ENCODE results near the gene RAVER2. TPM values are rescaled to one million over a fixed set of nuclear protein-coding genes. Genes with fewer than 3 reads are reported as not detected.
"Not testable (repeated sequence)": the region's sequence is repeated elsewhere in the genome, so short reads cannot be mapped to it uniquely, and the experiment has no call there.

RAVER2 gene
- 10 to 100 TPM; 25.5 to 28.9 (median 27.9) TPM for polyA plus RNA-seq (ENCODE audit: insufficient read length in 3 of 3)
- long read RNA-seq, donor 1, full-length matches to known transcripts: 2 of 2 reads
- long read RNA-seq, donor 1, partial matches to known transcripts: 0 of 2 reads
- long read RNA-seq, donor 1, other reads (novel, unspliced or antisense): 0 of 2 reads
- long read RNA-seq, donor 2: 0 reads
- long read RNA-seq, donor 3, full-length matches to known transcripts: 4 of 4 reads
- long read RNA-seq, donor 3, partial matches to known transcripts: 0 of 4 reads
- long read RNA-seq, donor 3, other reads (novel, unspliced or antisense): 0 of 4 reads
- long read RNA-seq, donor 4, full-length matches to known transcripts: 2 of 133 reads
- long read RNA-seq, donor 4, partial matches to known transcripts: 131 of 133 reads
- long read RNA-seq, donor 4, other reads (novel, unspliced or antisense): 0 of 133 reads
- long read RNA-seq, donor 5: 0 reads
- long read RNA-seq, donor 6, full-length matches to known transcripts: 1 of 38 reads
- long read RNA-seq, donor 6, partial matches to known transcripts: 37 of 38 reads
- long read RNA-seq, donor 6, other reads (novel, unspliced or antisense): 0 of 38 reads
- long read RNA-seq, donor 7: 0 reads
- long read RNA-seq, donor 8, full-length matches to known transcripts: 2 of 2 reads
- long read RNA-seq, donor 8, partial matches to known transcripts: 0 of 2 reads
- long read RNA-seq, donor 8, other reads (novel, unspliced or antisense): 0 of 2 reads
- long read RNA-seq, donor 9, full-length matches to known transcripts: 2 of 2 reads
- long read RNA-seq, donor 9, partial matches to known transcripts: 0 of 2 reads
- long read RNA-seq, donor 9, other reads (novel, unspliced or antisense): 0 of 2 reads
- long read RNA-seq, donor 10, full-length matches to known transcripts: 1 of 16 reads
- long read RNA-seq, donor 10, partial matches to known transcripts: 10 of 16 reads
- long read RNA-seq, donor 10, other reads (novel, unspliced or antisense): 5 of 16 reads
- long read RNA-seq, donor 11, full-length matches to known transcripts: 1 of 1 reads
- long read RNA-seq, donor 11, partial matches to known transcripts: 0 of 1 reads
- long read RNA-seq, donor 11, other reads (novel, unspliced or antisense): 0 of 1 reads
- long read RNA-seq, donor 12, full-length matches to known transcripts: 1 of 1 reads
- long read RNA-seq, donor 12, partial matches to known transcripts: 0 of 1 reads
- long read RNA-seq, donor 12, other reads (novel, unspliced or antisense): 0 of 1 reads
- long read RNA-seq, donor 13, full-length matches to known transcripts: 8 of 337 reads
- long read RNA-seq, donor 13, partial matches to known transcripts: 322 of 337 reads
- long read RNA-seq, donor 13, other reads (novel, unspliced or antisense): 7 of 337 reads
- long read RNA-seq, donor 14: 0 reads
- long read RNA-seq, donor 15, full-length matches to known transcripts: 2 of 2 reads
- long read RNA-seq, donor 15, partial matches to known transcripts: 0 of 2 reads
- long read RNA-seq, donor 15, other reads (novel, unspliced or antisense): 0 of 2 reads
- long read RNA-seq, donor 16, full-length matches to known transcripts: 4 of 338 reads
- long read RNA-seq, donor 16, partial matches to known transcripts: 334 of 338 reads
- long read RNA-seq, donor 16, other reads (novel, unspliced or antisense): 0 of 338 reads

GRCh38 chr1:64744492-64745180 lies at the start of gene RAVER2:
RAVER2 (plus strand) TSS chr1:64745075; CDS start chr1:64745173, 98 bp downstream.
- peak in 10 of 11 donors; percentile 55 to 79 (median 72) for DNase-seq (ENCODE audit: extremely low read depth in 1 of 11, low read depth in 9 of 11, low spot score in 4 of 11)

DNA sequence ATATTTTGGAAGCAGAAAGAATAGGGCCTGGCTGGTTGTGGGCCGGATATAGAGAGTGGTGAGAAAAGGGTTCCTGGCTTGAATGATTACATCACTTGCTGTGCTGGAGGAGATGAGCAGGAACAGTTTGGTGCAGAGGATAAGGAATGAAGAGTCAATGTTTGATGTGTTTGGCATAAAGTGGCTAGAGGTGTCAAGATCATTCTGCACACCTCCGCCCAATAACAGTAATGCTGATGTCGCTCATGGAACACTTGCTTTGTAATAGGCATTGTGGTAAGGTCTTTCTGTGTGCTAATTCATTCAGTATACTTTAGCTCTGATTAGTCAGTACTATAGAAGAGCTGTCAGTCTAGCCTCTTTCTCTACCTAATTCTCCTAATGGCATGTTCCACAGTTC lies 48.0 kb upstream of the RAVER2 start:
- no peak for DNase-seq (ENCODE audit: extremely low read depth in 1 of 11, low read depth in 9 of 11, low spot score in 4 of 11)

GRCh38 chr1:64699327-64699726 lies 45.5 kb upstream of the RAVER2 start:
- DNase-seq (ENCODE audit: extremely low read depth in 1 of 11, low read depth in 9 of 11, low spot score in 4 of 11): no peak

- DNase-seq (ENCODE audit: extremely low read depth in 1 of 11, low read depth in 9 of 11, low spot score in 4 of 11): no peak
These were observed 43.8 kb upstream of the RAVER2 start for GRCh38 chr1:64701071-64701470.

DNA sequence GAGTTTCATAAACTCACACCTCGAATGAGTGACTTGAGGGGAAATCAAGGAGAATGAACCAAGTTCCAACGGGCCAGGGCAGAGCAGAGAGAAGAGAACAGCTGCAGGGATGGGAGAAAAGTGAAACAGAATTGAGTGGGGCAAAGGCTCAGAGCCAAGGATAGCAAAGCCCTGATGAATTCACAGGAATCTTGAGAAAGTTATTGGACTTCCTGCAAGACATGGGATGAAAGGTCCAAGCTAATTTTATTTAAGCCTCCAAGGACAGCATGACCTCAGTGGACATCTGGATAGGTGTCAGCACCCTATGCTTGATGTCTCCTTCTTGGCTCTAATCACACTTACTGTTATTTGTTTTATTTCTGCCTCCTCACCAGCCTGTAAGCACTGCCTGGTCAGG lies 43.0 kb upstream of the RAVER2 start:
- no peak for DNase-seq (ENCODE audit: extremely low read depth in 1 of 11, low read depth in 9 of 11, low spot score in 4 of 11)

- DNase-seq (ENCODE audit: extremely low read depth in 1 of 11, low read depth in 9 of 11, low spot score in 4 of 11): not testable (repeated sequence)
These were observed 42.2 kb upstream of the RAVER2 start for GRCh38 chr1:64702670-64703069.

GRCh38 chr1:64703600-64703999 lies 41.3 kb upstream of the RAVER2 start:
- no peak for DNase-seq (ENCODE audit: extremely low read depth in 1 of 11, low read depth in 9 of 11, low spot score in 4 of 11)

DNA sequence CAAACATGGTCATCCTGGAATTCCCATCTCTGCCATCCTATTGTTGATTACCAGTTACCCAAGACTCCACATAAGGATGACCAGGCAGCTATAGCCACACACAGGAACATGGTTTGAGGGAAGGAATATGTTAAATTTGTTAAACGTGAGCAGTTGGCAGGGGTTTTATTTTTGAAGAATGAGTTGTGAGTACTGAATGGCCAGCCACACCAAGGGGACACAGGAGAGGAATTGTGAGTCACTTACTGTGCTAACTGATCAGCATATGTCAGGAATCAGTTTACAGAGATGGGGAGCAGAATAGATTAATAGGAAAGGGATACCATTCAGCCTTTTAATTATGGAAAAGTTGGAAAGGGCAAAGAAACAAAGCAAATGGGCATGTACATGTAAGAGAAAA lies 39.3 kb upstream of the RAVER2 start:
- no peak for DNase-seq (ENCODE audit: extremely low read depth in 1 of 11, low read depth in 9 of 11, low spot score in 4 of 11)

DNA sequence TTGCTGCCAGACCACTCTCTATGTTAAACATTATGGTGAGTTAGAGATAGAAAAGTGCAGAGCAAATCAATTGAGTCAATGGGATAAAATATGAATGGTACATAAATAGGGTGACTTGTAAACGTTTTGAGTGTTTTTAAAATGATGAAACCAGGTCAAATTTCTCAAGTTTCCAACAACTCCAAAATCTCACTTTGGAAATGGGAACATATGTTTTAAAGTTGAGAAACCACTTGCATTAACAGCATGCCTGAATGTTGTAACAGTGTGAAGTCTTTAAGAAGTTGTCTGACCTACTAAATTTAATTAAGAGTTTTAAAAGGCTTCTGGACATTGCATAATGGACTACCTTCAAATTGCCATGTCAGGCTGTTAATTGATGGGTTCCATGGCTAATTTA lies 33.6 kb upstream of the RAVER2 start:
- no peak for DNase-seq (ENCODE audit: extremely low read depth in 1 of 11, low read depth in 9 of 11, low spot score in 4 of 11)

GRCh38 chr1:64712049-64712448 lies 32.8 kb upstream of the RAVER2 start:
- DNase-seq (ENCODE audit: extremely low read depth in 1 of 11, low read depth in 9 of 11, low spot score in 4 of 11): no peak

GRCh38 chr1:64715186-64715585 lies 29.7 kb upstream of the RAVER2 start:
- DNase-seq (ENCODE audit: extremely low read depth in 1 of 11, low read depth in 9 of 11, low spot score in 4 of 11): no peak

DNA sequence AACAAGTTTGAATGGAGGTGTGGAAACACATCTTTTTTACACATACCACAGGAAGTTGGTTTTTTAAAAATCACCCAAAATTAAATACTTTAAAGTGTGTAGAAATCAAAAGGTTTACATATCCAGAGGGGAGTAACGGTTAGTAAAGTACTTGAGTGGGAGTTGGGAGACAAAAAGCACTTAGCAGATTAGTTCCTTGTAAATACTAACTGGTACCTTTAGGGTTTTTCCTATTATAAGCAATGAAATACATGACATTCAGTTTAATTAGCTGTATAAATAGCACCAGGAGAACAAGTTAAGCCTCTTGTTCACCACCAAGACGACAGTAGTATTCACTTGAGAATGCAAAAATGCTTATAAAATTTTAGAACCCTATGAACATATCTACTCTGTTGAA lies 23.7 kb upstream of the RAVER2 start:
- DNase-seq (ENCODE audit: extremely low read depth in 1 of 11, low read depth in 9 of 11, low spot score in 4 of 11): no peak

DNA sequence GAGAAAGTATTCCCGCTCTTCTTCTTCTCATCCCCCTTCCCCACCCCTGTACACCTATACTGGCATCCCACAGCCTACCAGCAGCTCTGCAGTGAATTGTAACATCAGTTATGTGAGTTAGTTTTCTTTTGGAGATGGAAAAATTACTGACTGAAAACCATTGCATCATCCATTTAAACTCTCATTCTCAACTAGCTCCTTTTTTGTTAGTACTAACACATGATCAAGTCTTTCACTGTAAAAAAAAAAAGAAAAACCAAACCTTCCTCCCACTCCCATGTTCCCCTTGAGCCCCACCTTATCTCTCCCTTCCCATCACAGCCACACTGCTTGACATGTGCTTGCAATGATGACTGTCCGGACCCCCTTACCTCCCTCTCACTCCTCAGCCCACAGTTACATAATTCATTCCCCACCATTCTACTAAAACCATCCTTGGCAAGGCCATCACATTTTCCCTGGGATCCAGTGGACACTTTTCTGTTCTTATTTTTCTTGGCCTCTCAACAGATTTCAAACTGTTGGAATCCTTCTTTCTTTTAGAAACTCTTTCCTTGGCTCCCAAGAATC lies 23.2 kb upstream of the RAVER2 start:
- no peak for DNase-seq (ENCODE audit: extremely low read depth in 1 of 11, low read depth in 9 of 11, low spot score in 4 of 11)

DNA sequence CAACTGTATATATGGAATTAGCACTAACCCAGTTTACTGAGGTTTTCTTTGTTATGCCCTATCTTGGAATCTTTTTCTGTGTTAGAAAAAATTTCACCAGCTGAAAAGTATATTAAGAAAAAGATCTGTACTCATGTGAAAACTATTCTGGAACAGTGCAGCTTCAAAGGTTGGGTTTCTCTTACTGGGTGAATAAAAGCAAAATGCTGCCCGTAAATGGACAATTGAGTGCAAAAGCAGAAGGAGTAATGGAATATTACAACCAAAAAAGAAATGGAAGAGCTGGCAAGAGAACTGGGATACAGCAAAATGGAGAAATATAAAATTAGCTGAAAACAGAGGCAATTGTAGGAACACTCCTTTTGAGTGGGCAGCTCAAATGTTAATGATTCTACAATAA lies 17.0 kb upstream of the RAVER2 start:
- no peak for DNase-seq (ENCODE audit: extremely low read depth in 1 of 11, low read depth in 9 of 11, low spot score in 4 of 11)

GRCh38 chr1:64733581-64734286 lies 11.1 kb upstream of the RAVER2 start:
- no peak for DNase-seq (ENCODE audit: extremely low read depth in 1 of 11, low read depth in 9 of 11, low spot score in 4 of 11)

DNA sequence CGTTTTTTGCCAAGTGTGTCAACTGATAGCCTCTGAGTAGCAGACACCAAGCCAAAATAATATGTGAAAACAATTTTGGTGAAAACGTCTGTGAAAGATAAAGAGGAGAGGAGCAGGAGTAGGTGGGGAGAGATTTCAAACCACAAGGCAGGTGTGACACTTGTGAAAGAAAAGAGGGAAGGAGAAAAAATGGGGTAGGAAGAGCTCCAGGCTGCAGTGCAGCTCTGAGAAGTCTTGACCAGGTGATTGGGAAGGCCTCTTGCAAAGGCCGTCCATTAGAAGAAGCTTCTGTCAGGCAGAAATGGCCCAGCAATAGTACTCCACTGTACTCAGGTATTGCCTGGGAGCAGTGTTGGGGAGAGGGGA lies 10.6 kb upstream of the RAVER2 start:
- DNase-seq (ENCODE audit: extremely low read depth in 1 of 11, low read depth in 9 of 11, low spot score in 4 of 11): no peak

GRCh38 chr1:64740687-64741086 lies 4.2 kb upstream of the RAVER2 start:
- not testable (repeated sequence) for DNase-seq (ENCODE audit: extremely low read depth in 1 of 11, low read depth in 9 of 11, low spot score in 4 of 11)
